HG02588 (cell line): ENCODE results near the gene ZNF638.
"Not testable (repeated sequence)": the region's sequence is repeated elsewhere in the genome, so short reads cannot be mapped to it uniquely, and the experiment has no call there.

Source experiments
- ATAC-seq: cut with Tn5 transposase; IDR thresholded peaks from one replicate; pipeline ENCODE4 v1.9.1; 2021; ENCODE audit warnings: mild to moderate bottlenecking, moderate library complexity; ENCODE audit not compliant: unreplicated experiment

Gene ZNF638

DNA sequence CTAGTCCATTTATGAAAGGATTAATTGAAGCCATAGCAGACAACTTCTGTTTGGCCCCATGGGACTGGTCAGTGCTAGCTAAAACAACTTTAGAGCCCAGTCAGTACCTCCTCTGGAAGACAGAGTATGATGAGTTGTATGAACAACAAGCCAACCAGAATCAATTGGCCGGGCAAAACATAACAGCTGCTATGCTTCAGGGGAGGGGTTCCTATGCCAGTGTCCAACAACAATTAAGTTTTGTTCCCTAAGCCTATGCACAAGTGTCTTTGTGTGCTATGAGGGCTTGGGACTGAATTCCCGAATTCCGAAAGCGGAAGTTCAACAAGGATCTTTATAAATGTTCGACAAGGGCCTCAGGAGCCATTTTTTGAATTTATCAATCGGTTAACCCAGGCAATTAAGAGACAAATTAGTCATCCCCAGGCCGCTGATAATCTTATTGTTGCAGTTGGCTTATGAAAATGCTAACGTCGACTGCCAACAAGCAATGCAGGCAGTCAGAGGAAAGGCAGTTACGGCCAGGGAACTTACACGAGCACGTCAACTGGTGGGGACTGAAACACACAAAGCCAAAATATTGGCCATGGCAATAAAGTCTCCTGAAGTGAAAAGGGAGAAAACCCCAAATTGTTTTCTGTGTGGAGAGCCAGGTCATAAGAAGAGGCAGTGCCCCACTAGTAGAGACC lies 57.9 kb downstream of the ZNF638 start:
- no peak for ATAC-seq

DNA sequence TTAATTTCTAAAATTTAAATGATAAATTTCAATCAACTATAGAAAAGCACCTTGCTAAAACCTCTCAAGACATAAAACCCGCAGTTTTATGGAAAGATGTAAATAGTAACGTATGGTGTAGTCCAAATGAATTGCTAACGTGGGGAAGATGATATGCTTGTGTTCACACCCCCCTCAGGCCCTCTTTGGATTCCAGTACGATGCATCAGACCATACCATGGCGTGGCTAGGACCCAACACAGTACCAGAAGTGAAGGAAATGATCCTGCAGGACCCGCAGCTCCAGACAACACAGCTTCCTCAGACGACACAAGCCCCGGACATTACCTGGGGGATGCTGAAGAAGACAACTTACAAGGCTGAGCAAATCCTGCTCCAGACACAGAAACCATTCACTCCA lies 61.6 kb downstream of the ZNF638 start:
- ATAC-seq: no peak

DNA sequence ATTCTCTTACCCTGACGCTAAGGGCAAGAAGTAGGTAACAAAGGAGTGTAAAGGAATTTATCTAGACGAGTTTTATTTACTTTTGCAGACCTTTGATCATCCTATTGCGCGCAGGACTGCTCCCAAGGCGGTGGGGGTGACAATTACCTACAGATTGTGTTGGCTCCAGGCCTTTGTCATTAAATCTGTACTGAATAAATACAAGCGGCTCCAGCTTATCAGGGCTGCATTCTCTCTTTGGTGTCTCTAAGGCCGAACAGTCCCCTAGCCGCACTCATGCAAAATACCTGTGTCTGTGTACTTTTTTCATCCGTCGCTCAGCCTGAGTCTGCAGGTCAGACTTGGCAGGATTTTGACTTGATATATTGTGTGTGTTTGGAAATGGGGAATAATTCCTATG lies 63.9 kb downstream of the ZNF638 start:
- ATAC-seq: no peak

DNA sequence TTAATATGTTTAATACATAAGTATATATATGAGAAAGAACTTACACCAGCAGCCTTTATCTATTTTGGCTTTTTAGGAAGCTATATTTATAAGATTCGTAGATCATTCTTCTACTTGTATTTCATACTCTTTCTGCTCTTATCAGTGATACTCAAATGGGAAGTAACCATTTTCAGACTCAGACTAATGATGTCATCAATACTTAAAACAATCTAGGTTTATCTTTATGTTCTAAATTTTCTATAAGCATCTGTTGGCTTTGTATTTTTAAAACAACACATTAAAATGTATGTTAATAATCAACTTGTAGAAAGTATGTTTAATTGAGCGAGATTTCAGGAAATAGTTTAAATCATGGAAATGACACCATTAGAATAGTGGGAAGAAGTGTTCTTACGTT lies 70.8 kb downstream of the ZNF638 start:
- no peak for ATAC-seq

- no peak for ATAC-seq
These were observed 78.0 kb downstream of the ZNF638 start for GRCh38 chr2:71409611-71410010.

GRCh38 chr2:71410696-71411095 lies 79.1 kb downstream of the ZNF638 start:
- no peak for ATAC-seq

DNA sequence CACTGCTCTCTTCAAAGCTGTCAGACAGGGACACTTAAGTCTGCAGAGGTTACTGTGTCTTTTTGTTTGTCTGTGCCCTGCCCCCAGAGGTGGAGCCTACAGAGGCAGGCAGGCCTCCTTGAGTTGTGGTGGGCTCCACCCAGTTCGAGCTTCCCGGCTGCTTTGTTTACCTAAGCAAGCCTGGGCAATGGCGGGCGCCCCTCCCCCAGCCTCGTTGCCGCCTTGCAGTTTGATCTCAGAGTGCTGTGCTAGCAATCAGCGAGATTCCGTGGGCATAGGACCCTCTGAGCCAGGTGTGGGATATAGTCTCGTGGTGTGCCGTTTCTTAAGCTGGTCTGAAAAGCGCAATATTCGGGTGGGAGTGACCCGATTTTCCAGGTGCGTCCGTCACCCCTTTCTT lies 85.3 kb downstream of the ZNF638 start:
- not testable (repeated sequence) for ATAC-seq

- no peak for ATAC-seq
These were observed 86.0 kb downstream of the ZNF638 start for GRCh38 chr2:71417300-71418202.

DNA sequence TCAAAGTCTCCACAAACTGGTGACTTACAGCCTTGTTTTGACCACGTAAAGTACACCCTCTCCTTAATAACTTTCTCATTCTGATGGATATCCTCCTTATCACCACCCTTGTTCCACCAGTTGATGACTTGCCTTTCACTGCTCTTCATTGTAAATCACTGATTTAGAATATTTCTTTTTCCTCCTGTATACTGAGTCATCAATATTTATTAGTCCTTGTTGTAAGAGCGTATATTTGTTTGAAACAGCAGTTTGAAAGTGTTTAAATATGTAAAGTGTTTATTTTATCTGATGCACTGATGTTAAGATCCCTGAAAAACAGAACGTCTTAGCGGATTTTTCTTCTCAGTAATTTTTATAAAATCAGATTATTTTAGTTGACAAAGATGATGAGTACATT lies 87.6 kb downstream of the ZNF638 start:
- ATAC-seq: no peak

- no peak for ATAC-seq
These were observed 88.4 kb downstream of the ZNF638 start for GRCh38 chr2:71419976-71420375.

- no peak for ATAC-seq
These were observed 91.2 kb downstream of the ZNF638 start for GRCh38 chr2:71422786-71423185.

- ATAC-seq: no peak
These were observed 92.3 kb downstream of the ZNF638 start for GRCh38 chr2:71423817-71424420.

- no peak for ATAC-seq
These were observed 95.1 kb downstream of the ZNF638 start for GRCh38 chr2:71426721-71427120.

DNA sequence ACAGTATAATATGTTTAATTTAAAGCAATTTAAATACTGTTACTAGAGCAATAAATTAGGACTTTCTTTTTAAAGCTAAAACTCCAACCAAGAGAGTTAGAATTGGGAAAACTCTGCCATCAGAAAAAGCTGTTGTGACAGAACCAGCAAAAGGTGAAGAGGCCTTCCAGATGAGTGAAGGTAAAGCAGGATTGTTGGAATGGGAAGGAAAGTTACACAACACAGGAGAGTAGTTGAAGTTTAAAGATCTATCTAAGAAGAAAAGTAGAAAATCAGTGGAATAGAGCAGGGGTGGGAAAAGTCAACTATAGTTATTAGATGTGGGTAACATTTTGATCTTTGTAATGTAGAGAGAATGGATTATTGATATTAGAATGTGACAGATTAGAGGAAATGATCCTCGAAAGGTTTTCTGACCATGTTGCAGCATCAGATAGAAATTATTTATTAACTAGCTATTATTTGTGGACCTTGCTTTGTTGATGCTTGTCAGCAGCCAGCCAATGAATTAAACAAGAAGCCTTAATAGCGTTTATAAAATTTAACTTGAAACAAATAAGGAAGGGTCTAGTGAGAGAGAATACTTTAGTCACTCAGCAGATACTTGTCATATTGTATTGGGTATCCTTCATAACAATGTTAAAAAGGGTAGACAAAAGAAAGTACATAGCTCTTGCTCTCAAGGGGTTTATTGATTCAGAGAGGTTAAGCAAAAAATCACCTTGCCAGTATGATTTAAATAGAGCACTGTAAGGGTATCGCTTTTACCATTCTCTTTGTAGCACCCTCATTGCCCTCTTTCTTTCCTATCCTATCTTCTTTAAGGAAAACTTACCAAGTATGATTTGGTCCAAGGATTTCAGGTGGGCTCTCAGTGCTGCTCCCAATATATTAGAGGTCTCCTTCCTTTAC lies 97.1 kb downstream of the ZNF638 start:
- ATAC-seq: no peak

- ATAC-seq: not testable (repeated sequence)
These were observed 113.6 kb downstream of the ZNF638 start for GRCh38 chr2:71445142-71445541.

GRCh38 chr2:71446505-71446904 lies 114.9 kb downstream of the ZNF638 start:
- no peak for ATAC-seq

DNA sequence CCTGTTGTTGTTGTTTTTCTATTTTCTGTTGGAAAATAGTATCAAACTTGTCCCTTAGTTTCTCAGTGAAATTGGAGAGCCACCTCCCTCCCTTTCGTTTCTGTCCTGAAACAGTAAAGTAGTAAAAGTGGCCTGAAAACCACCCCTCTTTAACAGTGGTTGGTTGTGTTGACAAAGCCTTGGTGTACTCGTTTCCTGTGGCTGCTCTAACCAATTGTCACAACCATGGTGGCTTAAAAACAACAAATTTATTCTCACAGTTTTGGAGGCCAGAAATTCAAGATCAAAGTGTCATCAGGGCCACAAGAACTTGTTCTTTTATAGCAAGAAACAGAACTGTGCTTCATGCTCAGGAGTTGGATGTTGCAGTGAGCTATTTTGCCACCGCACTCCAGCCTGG lies 117.8 kb downstream of the ZNF638 start:
- no peak for ATAC-seq

GRCh38 chr2:71451705-71452104 lies 120.1 kb downstream of the ZNF638 start:
- ATAC-seq: no peak

DNA sequence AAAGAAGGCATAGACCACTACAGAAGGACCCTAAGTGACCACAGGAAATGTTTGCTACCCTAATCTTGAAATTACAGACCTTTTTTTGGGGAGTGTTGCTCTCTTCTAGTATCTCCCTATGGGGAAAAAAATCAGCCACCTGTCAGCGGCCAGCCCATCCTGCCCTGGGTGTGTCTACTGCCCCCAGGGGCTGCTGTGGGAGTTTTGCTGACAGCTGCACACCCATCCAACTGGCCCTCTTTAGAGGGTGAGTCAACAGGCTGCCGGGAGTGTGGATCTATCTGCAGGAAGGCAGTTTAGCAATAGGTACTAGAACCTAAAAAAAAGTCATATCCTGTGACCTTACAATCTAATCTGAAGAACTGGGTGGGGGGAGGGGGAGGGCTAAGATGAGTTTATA lies 121.0 kb downstream of the ZNF638 start:
- no peak for ATAC-seq

GRCh38 chr2:71453404-71454220 lies 122.0 kb downstream of the ZNF638 start, which contains the start of gene DYSF:
Gene DYSF, plus strand, starts transcription at chr2:71453561.
- no peak for ATAC-seq
